PC-9 (cell line): Measurements from ENCODE around the gene ALK.

Experiments used
- EZH2 ChIP-seq: fragments of 200-600 bp; sonication (generic); IDR thresholded peaks from 2 replicates; pipeline ENCODE4 v1.8.0; 2017; ENCODE audit warnings: antibody characterized with exemption, low read depth
- TF ChIP-seq, protein P1 (sequence below): fragments of 200-600 bp; sonication (generic); conservative IDR thresholded peaks from 2 replicates; pipeline ENCODE4 v1.6.1; 2017; ENCODE audit warnings: mixed run types, antibody characterized with exemption, mild to moderate bottlenecking, moderate library complexity

DNA sequence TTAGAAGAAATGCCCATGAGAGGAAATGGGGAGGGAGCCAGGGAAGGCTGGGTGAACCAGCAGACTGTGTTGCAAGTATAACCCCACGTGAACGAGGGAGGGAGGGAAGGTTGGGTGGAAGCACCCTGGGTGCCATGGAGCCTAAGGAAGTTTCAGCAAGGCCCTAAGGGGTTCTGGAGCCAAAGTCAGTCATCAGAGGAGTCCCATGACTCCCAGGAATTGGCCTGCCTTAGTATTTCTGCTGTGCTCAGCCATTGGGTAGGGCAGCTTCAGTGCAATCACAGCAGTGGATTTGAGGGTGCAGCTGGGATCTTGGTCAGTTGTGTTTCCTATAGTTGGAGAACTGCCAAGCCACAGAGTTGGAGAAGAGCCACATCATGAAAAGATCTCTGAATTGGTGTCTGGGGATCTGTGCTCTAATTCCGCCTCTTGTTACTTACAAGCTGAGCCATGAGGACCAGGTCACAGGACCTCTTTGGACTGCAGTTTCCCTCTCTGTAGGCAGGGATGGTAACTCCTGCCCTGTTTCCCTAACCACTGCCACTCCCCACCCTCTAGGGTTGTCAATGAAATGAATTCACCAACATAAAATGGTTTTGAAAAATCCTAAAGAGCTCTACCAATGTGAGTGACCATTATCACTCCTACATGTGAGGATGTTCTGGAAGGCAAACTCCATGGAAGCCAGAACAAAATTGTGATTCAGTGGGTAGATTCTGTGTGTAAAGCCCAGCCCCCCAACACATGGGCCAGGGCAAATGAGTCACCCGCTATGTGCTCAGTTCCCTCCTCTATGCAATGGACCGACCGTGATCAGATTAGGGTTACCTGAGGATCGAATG lies 697.3 kb downstream of the ALK start:
- TF ChIP-seq, protein P1, sequence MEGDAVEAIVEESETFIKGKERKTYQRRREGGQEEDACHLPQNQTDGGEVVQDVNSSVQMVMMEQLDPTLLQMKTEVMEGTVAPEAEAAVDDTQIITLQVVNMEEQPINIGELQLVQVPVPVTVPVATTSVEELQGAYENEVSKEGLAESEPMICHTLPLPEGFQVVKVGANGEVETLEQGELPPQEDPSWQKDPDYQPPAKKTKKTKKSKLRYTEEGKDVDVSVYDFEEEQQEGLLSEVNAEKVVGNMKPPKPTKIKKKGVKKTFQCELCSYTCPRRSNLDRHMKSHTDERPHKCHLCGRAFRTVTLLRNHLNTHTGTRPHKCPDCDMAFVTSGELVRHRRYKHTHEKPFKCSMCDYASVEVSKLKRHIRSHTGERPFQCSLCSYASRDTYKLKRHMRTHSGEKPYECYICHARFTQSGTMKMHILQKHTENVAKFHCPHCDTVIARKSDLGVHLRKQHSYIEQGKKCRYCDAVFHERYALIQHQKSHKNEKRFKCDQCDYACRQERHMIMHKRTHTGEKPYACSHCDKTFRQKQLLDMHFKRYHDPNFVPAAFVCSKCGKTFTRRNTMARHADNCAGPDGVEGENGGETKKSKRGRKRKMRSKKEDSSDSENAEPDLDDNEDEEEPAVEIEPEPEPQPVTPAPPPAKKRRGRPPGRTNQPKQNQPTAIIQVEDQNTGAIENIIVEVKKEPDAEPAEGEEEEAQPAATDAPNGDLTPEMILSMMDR = no peak
- no peak for TF ChIP-seq EZH2
